ENCODE measurements around the gene ANKRD55.
"Not testable (repeated sequence)": the region's sequence is repeated elsewhere in the genome, so short reads cannot be mapped to it uniquely, and the experiment has no call there.

The ANKRD55 gene

DNA sequence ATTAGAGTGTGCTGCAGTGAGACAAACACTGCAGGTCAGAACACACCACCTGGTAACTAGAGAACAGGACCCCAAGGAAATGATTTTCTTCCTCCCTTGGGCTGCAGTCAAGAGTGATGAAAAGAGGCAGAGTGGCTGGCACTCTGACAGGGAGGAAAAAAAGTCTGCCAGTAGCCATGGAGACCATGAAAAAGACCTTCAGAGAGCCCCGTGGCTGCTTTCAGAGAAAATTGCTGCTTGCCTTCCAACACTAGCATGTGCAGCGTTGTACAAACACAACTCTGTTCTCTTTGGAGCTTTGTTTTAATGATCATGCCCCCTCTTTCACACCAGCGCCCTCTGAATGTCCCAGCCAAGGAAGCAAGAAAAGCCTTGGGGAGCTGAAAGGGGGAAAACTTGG is 68.8 kb downstream of the ANKRD55 start:
- Histone ChIP-seq H3K36me3 (ENCODE audit: insufficient read depth, low read depth, low read length) (no peaks in the 10 kb centered on the region), H3K4me3 (ENCODE audit: low read length) (no peak overlapping the region), H3K27ac (ENCODE audit: low read length) (no peak overlapping the region), H3K4me1 (ENCODE audit: insufficient read depth, low read length) (no peaks in the 10 kb centered on the region), H3K27me3 (ENCODE audit: insufficient read depth, low read length) (no peaks in the 10 kb centered on the region), H3K9me3 (ENCODE audit: insufficient read depth, low read depth, low read length) (no peaks in the 10 kb centered on the region), H3K9ac (ENCODE audit: low read depth, low read length) (no peak overlapping the region)

DNA sequence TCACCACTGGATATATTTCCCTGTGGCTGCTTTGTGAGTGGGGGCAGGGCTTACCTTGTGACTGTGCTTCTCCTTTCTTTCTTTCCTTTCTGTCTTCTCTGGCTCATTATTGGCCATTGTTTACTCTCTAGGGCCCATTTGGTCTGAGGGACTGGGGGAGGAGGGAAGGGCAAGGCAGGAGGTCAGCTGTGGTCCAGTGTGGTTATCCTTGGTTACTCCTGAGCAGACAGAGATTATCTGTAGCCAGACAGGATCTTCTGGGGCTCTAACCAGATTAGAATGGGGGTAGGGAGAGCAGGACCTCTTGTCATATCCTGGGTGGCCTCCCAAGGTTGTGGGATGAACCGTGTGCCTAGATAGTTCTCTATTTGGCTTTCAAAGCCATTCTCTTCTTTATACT is 71.2 kb downstream of the ANKRD55 start:
- Histone ChIP-seq H3K9me3 (ENCODE audit: insufficient read depth, low read depth, low read length) (no peaks in the 10 kb centered on the region), H3K27me3 (ENCODE audit: insufficient read depth, low read length) (no peaks in the 10 kb centered on the region), H3K36me3 (ENCODE audit: insufficient read depth, low read depth, low read length) (no peaks in the 10 kb centered on the region), H3K27ac (ENCODE audit: low read length) (no peak overlapping the region), H3K9ac (ENCODE audit: low read depth, low read length) (no peak overlapping the region), H3K4me1 (ENCODE audit: insufficient read depth, low read length) (peaks cover 3% of the 10 kb centered on the region), H3K4me3 (ENCODE audit: low read length) (no peak overlapping the region)

DNA sequence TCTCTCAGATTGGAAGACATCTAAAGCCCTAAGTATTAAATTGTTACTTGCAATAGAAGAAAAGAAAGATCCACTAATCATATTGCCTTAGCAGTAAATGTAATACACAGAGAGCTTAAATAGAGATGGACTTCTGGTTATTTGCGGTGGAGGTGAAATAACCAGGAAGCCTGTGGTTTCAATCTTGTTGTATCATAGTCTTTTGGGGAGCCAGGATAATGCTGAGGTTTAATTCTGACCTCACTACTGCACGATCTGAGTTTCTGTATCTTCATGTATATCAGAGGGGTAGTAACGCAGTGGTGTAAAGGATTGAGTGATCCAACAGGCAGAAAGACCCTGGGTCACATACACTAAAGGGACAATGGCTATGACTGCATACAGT is 71.7 kb downstream of the ANKRD55 start:
- H3K9ac ChIP-seq (ENCODE audit: low read depth, low read length): no peak overlapping the region
- H3K27ac ChIP-seq (ENCODE audit: low read length): no peak overlapping the region
- H3K4me3 ChIP-seq (ENCODE audit: low read length): no peak overlapping the region
- H3K27me3 ChIP-seq (ENCODE audit: insufficient read depth, low read length): no peaks in the 10 kb centered on the region
- H3K9me3 ChIP-seq (ENCODE audit: insufficient read depth, low read depth, low read length): no peaks in the 10 kb centered on the region
- H3K36me3 ChIP-seq (ENCODE audit: insufficient read depth, low read depth, low read length): no peaks in the 10 kb centered on the region
- H3K4me1 ChIP-seq (ENCODE audit: insufficient read depth, low read length): peaks cover 6% of the 10 kb centered on the region

DNA sequence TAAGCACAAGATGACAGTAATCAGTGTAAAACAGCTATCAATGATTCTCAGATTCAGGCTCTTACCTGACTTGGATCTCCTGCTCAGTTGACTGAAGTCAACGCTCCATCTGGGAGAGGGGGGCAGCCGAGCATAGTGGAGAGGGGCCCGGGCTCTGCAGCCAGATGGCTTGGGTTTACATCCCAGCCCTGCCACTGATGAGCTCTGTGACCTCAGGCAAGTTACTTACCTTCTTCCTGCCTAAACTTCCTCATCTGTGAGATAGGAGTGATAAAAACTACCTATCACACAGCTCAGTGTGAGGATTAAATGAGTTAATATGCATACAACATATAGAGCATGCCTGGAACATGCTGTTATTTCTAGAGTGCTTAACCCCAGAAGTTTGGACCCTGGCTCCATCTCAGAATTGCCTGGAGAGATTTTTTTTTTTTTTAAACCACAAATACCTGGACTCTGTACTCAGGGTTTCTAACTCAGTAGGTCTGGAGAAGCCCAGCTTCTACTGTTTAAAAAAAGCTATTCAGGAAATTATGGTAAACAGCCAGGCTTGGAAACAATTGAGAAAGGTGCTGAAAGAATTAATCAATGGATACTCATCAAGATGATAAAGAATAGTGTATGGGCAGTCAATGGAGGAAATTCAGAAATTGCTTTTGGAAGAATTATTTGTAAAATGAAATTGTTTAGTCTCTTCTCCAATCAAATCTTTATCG is 72.2 kb downstream of the ANKRD55 start:
- H3K9me3 ChIP-seq (ENCODE audit: insufficient read depth, low read depth, low read length): no peaks in the 10 kb centered on the region
- no peaks in the 10 kb centered on the region for H3K36me3 ChIP-seq (ENCODE audit: insufficient read depth, low read depth, low read length)
- no peak overlapping the region for H3K4me3 ChIP-seq (ENCODE audit: low read length)
- no peak overlapping the region for H3K9ac ChIP-seq (ENCODE audit: low read depth, low read length)
- H3K27me3 ChIP-seq (ENCODE audit: insufficient read depth, low read length): no peaks in the 10 kb centered on the region
- no peak overlapping the region for H3K27ac ChIP-seq (ENCODE audit: low read length)
- peaks cover 11% of the 10 kb centered on the region for H3K4me1 ChIP-seq (ENCODE audit: insufficient read depth, low read length)

DNA sequence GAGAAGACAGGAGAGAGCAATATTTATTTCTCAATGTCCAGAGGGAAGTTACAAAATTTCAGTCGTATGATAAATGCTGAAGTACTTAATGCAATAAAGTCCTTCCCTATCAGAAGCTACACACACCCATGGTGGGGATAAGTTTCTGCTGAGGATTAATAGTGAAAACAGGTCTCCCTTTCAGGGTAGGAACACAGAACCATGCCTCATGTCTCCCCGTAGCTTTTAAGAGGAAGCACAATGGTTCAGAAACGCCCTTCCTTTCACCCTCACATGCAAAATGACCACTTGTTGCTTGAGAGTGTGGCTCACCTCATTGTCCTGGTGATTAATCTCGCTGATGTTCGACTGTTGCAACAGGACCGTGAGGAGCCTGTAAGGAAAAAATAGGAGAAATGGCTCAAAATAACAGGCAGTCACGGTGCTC is 73.6 kb downstream of the ANKRD55 start:
- peaks cover 16% of the 10 kb centered on the region for H3K4me1 ChIP-seq (ENCODE audit: insufficient read depth, low read length)
- no peak overlapping the region for H3K9ac ChIP-seq (ENCODE audit: low read depth, low read length)
- no peak overlapping the region for H3K4me3 ChIP-seq (ENCODE audit: low read length)
- no peak overlapping the region for H3K27ac ChIP-seq (ENCODE audit: low read length)
- no peaks in the 10 kb centered on the region for H3K9me3 ChIP-seq (ENCODE audit: insufficient read depth, low read depth, low read length)
- H3K36me3 ChIP-seq (ENCODE audit: insufficient read depth, low read depth, low read length): no peaks in the 10 kb centered on the region
- H3K27me3 ChIP-seq (ENCODE audit: insufficient read depth, low read length): no peaks in the 10 kb centered on the region

DNA sequence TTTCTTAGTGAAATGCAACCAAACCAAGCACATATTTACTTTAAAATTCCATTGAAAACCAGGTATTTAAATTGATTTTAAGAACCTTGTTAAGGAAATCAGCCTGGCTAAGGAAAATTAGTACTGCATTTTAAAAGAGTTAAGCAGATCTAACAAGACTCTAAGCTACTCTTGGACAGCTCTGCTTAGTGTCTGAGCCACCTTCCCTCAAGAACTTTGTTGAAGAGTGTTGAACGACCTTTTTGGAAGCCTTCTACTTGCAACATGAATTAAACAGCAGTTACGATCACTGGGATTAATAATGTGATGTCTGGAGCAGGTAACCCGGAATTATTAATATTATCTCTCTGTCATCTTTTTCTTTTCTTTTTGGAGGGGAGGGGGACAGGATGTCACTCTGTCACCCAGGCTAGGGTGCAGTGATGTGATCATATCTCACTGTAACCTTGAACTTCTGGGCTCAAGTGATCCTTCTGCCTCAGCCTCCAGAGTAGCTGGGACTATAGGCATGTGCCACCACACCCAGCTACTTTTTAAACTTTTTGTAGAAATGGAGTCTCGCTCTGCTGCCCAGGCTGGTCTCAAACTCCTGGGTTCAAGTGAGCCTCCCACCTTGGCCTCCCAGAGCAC is 74.7 kb downstream of the ANKRD55 start:
- no peak overlapping the region for H3K4me3 ChIP-seq (ENCODE audit: low read length)
- peaks cover 16% of the 10 kb centered on the region for H3K4me1 ChIP-seq (ENCODE audit: insufficient read depth, low read length)
- H3K36me3 ChIP-seq (ENCODE audit: insufficient read depth, low read depth, low read length): no peaks in the 10 kb centered on the region
- H3K9me3 ChIP-seq (ENCODE audit: insufficient read depth, low read depth, low read length): no peaks in the 10 kb centered on the region
- no peaks in the 10 kb centered on the region for H3K27me3 ChIP-seq (ENCODE audit: insufficient read depth, low read length)
- no peak overlapping the region for H3K9ac ChIP-seq (ENCODE audit: low read depth, low read length)
- H3K27ac ChIP-seq (ENCODE audit: low read length): no peak overlapping the region

DNA sequence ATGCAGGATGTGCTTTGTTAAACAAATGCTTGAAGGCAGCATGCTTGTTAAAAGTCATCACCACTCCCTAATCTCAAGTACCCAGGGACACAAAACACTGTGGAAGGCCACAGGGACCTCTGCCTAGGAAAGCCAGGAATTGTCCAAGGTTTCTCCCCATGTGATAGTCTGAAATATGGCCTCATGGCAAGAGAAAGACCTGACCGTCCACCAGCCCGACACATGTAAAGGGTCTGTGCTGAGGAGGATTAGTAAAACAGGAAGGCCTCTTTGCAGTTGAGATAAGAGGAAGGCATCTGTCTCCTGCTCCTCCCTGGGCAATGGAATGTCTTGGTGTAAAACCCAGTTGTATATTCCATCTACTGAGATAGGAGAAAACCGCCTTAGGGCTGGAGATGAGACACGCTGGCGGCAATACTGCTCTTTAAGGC is 75.9 kb downstream of the ANKRD55 start:
- H3K27ac ChIP-seq (ENCODE audit: low read length); H3K9me3 ChIP-seq (ENCODE audit: insufficient read depth, low read depth, low read length); H3K27me3 ChIP-seq (ENCODE audit: insufficient read depth, low read length): not testable (repeated sequence)

DNA sequence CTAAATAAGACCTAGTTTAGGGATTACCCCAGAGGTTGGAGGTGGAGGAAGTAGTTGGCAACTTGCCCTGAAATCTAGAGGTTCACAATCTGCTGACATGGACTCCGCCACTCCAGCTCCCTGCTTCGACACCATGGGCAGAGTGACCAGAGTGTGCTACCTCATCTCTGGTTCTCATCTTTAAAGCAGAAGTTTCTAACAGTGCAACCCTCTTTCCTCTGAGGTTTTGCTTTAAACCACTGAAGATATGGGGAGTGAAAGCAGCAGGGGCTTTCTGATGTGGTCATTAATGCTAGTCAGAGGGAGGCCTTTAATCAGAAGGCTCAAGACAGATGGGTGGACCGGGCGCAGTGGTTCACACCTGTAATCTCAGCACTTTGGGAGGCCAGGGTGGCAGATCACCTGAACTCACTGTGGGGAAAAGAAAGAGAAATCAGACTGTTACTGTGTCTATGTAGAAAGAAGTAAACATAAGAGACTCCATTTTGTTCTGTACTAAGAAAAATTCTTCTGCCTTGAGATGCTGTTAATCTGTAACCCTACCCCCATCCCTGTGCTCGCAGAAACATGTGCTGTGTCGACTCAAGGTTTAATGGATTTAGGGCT is 76.4 kb downstream of the ANKRD55 start:
- H3K36me3 ChIP-seq (ENCODE audit: insufficient read depth, low read depth, low read length); H3K27me3 ChIP-seq (ENCODE audit: insufficient read depth, low read length); H3K4me3 ChIP-seq (ENCODE audit: low read length); H3K27ac ChIP-seq (ENCODE audit: low read length); H3K9me3 ChIP-seq (ENCODE audit: insufficient read depth, low read depth, low read length): not testable (repeated sequence)
- 0 out of 2 replicates have a peak overlapping the region, but pooled peaks have one; percentile 6 for H3K9ac ChIP-seq (ENCODE audit: low read depth, low read length)
- peaks cover 16% of the 10 kb centered on the region for H3K4me1 ChIP-seq (ENCODE audit: insufficient read depth, low read length)

More for the DNA sequence above, 75.9 kb downstream of the ANKRD55 start:
- H3K4me1 ChIP-seq (ENCODE audit: insufficient read depth, low read length): peaks cover 16% of the 10 kb centered on the region
- H3K4me3 ChIP-seq (ENCODE audit: low read length); H3K36me3 ChIP-seq (ENCODE audit: insufficient read depth, low read depth, low read length); H3K9ac ChIP-seq (ENCODE audit: low read depth, low read length): not testable (repeated sequence)

DNA sequence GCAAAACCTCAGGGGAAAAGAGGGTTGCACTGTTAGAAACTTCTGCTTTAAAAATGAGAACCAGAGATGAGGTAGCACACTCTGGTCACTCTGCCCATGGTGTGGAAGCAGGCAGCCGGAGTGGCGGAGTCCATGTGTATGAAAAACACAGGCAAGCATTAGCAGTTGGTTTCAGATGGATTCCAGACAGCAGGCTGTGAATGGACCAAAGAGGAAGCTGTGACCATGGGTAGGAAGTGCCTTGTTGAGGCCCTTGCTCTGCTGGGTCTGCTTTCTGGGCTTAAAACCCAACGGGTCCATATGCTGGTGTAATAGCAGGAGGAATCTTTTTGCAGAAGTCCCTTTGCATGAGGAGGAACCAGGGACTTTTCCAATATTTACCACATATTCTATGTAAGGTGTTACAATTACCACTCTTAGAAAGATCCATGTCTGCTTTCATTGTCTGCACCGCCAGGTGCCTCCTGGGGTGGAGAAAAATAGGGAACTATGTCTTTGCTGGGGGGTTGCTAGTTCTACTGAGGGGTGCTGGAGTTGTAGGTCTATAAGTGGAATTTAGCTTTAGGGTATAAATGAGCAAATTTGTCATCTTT is 77.0 kb downstream of the ANKRD55 start:
- Histone ChIP-seq H3K9ac (ENCODE audit: low read depth, low read length) (no peak overlapping the region), H3K27ac (ENCODE audit: low read length) (no peak overlapping the region), H3K9me3 (ENCODE audit: insufficient read depth, low read depth, low read length) (no peaks in the 10 kb centered on the region), H3K4me3 (ENCODE audit: low read length) (no peak overlapping the region), H3K27me3 (ENCODE audit: insufficient read depth, low read length) (no peaks in the 10 kb centered on the region), H3K4me1 (ENCODE audit: insufficient read depth, low read length) (peaks cover 16% of the 10 kb centered on the region), H3K36me3 (ENCODE audit: insufficient read depth, low read depth, low read length) (no peaks in the 10 kb centered on the region)

GRCh38 chr5:56154732-56155484 is 78.2 kb downstream of the ANKRD55 start:
- Histone ChIP-seq H3K27ac (ENCODE audit: low read length) (no peak overlapping the region), H3K27me3 (ENCODE audit: insufficient read depth, low read length) (no peaks in the 10 kb centered on the region)

GRCh38 chr5:56152437-56152836 is 80.7 kb downstream of the ANKRD55 start:
- Histone ChIP-seq H3K4me1 (ENCODE audit: insufficient read depth, low read length) (peaks cover 16% of the 10 kb centered on the region), H3K36me3 (ENCODE audit: insufficient read depth, low read depth, low read length) (no peaks in the 10 kb centered on the region), H3K27me3 (ENCODE audit: insufficient read depth, low read length) (no peaks in the 10 kb centered on the region), H3K9me3 (ENCODE audit: insufficient read depth, low read depth, low read length) (no peaks in the 10 kb centered on the region), H3K4me3 (ENCODE audit: low read length) (no peak overlapping the region), H3K27ac (ENCODE audit: low read length) (no peak overlapping the region), H3K9ac (ENCODE audit: low read depth, low read length) (no peak overlapping the region)

More at GRCh38 chr5:56154732-56155484, 78.2 kb downstream of the ANKRD55 start:
- Histone ChIP-seq H3K36me3 (ENCODE audit: insufficient read depth, low read depth, low read length) (no peaks in the 10 kb centered on the region), H3K4me3 (ENCODE audit: low read length) (no peak overlapping the region), H3K9me3 (ENCODE audit: insufficient read depth, low read depth, low read length) (no peaks in the 10 kb centered on the region), H3K9ac (ENCODE audit: low read depth, low read length) (no peak overlapping the region), H3K4me1 (ENCODE audit: insufficient read depth, low read length) (peaks cover 16% of the 10 kb centered on the region)

Data from iPS-20b (cell line).